Islet of Langerhans (tissue), 1 donor: ENCODE results near the gene LRRC1.

ENCODE experiments used
- FAIRE-seq: peaks from one replicate; lab custom pipeline; 2011; peaks lifted over from hg19 to GRCh38; lab: Jason Lieb, UNC

The LRRC1 gene

GRCh38 chr6:53847796-53848314 is 53.0 kb downstream of the LRRC1 start:
- FAIRE-seq = no peak

DNA sequence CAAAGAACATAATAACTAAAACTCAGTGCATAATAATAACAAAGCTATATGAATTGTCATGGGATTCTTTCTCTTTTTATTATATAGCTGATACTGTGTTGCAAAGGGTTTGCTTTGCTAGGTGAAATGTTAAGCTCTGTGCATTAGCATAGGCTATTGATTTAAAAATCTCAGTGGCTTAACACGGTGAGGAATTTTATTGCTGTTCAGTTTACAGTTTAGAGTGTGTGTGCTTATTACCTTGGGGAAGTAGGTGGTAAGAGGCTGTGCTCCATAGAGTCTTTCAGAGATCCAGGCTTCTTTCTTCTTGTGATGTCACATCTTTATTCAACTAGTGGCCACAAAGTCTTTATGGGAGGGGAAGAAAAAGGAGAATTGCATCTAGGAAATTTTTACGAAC is 55.7 kb downstream of the LRRC1 start:
- FAIRE-seq = no peak

- peak; percentile 55 for FAIRE-seq
Observed at GRCh38 chr6:53851561-53851960, 56.8 kb downstream of the LRRC1 start.

DNA sequence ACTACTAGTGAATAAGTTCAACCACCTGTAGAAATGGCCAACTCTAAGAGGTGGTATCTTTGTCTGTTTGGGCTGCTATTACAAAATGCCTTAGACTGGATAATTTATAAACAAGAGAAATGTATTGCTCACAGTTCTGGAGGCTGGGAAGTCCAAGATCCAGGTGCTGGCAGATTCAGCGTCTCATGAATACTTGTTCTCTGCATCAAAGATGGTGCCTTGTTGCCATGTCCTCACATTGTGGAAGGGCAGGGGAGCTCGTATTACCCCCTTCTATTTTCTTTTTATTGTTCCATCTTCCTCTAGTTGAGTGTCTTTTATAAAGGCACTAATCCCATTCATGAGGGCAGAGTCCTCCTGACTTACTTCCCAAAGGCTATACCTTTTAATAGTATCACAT is 58.0 kb downstream of the LRRC1 start:
- no peak for FAIRE-seq

DNA sequence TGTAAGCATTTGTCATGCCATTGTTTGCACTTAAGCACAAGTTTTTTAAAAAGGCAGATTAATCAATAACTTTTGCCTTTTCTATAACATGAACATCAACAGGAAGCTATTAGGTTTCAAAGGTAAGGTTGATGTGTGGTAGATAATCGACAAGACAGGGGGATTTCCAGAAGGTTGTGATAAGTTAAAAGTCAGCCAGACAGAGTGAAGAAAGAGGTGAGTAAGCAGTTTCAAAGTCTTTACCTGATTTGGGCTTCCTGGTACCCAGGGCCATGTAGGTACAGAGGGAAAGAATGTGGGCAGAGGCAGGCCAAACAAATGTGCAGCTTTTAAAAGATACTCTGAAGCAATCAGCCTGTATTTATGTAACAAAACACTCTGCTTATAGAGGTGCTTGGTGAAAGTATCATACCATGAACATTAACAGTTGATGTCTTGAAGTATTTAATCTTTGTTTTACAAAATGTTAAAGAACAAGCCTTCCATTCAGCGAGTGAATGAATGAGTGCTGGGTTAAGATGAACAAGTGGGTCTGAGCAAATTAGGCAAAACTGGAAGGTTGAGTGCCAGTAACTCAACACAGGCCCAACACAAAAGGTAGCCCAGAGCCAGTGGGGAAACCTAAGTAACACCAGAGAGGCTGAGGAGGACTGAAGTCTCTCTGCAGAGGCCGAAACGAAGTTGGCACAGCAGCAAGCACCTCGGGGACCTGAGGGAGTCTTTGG is 60.2 kb downstream of the LRRC1 start:
- no peak for FAIRE-seq

GRCh38 chr6:53855940-53856339 is 61.1 kb downstream of the LRRC1 start:
- no peak for FAIRE-seq

DNA sequence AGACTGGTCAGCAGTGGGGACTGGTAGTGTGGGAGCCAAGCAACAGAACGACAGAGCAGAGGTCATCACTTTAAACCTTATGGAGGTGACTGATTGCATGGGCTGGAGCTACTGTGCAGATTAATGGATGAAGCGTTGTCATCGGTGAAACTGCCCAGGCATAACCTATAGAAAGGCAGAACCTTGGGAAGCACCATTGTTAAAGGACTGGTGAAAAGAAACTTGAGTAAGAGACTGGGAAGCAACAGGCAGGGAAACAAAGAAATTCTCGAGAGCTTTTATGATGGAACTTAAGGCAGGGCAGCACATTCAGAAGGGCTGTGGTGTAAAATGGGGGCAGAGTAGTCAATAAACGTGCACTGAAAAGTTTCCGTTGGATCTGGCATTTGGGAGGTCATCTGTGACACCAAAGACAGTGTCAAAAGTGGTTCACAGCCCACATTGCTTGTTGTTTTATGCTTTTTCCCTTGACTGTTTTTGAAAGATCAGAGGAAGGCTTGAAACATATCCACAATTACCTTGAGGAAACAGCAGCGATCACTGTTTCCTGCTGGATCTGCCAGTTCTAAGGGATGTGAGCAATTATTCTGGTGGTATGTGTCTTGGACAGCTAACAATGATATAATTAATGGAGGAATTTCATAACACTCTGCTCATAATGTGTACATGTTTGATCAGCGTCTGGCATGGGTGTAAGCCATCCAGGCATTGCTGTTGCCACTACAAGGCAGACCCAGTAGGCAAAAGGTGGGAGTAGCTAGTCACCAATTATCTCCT is 62.7 kb downstream of the LRRC1 start:
- no peak for FAIRE-seq

GRCh38 chr6:53858196-53858595 is 63.4 kb downstream of the LRRC1 start:
- no peak for FAIRE-seq

- FAIRE-seq = no peak
Observed at GRCh38 chr6:53858913-53859312, 64.1 kb downstream of the LRRC1 start.

DNA sequence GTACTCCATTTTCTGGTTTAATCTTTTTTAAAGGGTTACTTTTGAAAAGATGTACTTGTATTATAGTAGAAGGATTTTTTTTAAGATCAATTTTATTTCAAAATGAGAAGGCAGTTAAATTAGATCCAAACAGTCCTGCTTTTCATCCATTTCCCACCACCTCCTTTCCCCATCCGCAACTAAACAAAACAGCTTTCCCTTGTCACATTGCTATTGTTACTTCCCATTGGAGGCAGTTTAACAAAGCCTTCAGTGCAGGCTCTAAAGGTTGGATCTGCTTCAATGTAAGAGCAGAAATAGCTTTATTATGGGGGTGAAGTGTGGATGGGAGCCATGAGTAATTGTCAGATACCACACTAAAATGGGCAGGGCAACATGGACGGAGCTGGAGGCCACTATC is 65.7 kb downstream of the LRRC1 start:
- no peak for FAIRE-seq

- FAIRE-seq = no peak
Observed at GRCh38 chr6:53861518-53861917, 66.7 kb downstream of the LRRC1 start.

DNA sequence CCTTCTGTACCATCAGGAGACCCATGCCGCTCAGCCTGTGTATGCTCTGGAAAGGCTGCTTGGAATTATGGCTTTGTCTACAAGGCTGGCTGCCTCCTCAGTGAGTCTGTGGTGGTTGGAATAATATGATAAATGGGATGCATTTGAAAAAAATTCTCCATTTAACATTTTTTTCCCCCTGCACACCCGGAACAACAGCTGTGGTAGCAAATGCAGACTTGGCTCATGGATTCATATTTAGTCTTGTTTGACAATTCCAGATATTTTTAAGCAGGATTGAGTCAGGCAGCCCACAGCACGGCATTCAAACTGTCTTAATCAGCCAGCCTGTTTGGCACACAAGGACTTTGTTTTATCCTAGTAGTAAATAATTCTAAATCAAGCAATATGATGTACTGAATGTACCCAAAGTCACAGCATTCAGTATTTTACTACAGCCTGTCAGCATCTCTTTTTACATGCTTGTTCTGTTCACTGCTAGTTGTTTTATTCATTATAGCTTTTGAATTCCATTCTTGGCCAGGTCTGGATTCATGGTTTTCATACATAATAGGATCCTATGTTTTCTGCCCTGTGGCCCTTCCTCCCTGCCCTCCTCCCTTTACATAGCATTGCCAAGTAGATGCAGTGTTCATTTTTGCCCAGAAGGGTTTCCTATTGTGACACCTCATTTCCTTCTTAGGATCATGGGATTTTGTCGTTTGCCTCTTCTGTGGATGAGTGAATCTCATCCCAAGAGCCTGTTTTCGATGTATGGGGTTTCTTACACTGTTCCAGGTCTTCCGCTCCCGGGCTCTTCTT is 68.1 kb downstream of the LRRC1 start:
- no peak for FAIRE-seq

DNA sequence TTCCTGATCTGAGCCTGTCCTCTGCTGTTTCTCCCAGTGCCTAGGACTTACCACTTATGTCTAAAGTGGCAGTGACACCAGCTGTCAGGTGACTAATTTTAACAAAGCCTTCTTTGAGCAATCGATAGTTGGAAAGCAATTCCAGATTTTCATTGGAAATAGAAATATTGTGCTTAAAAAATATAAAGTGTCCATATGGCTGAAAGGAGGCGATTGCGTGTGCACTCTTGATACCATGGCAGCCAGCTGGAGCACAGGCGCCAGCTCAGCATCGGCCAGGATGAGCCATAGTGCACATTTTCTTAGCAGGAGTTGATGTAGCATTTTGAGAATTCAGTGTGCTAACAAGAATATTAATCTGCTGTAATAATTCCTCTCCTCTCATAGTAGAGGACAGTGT is 70.0 kb downstream of the LRRC1 start:
- FAIRE-seq = no peak

DNA sequence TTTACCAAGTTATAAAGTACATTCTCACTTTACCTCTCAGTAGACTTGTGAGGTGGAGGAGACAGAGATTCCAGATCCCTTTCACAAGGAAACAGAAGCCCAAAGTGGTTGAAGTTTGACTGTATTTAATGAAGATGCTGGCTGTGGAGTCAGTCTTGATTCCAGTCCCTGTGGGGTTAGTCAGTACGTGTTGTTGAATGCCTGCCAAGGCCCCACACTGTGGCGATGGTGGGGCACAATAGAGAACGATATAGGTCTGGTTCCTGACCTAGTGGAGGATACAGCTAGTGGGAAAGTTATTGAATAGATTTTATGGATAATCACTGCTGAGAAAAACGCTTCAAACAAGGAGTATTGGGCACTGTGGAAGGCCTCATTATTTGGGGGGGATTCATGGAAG is 71.4 kb downstream of the LRRC1 start:
- no peak for FAIRE-seq

- FAIRE-seq = no peak
Observed at GRCh38 chr6:53868626-53869025, 73.8 kb downstream of the LRRC1 start.

DNA sequence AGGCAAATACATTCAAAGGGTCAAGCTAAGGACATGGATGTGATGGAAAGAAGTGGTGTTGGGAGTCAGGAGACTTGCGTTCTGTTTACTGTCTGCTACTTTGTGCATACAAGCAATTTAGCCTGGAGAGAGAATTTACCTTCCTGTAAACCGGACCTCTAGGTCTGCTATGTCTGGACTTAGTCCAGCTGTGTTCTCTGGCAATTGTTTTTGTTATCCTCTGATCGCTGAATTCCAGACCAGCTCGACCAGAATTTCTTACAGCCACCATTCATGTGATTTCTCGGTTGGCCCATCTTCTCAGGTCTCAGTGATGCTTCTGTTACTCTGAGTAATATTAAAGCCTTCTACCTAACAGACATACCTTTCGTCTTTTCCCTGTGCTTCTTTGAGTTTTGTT is 75.2 kb downstream of the LRRC1 start:
- no peak for FAIRE-seq

DNA sequence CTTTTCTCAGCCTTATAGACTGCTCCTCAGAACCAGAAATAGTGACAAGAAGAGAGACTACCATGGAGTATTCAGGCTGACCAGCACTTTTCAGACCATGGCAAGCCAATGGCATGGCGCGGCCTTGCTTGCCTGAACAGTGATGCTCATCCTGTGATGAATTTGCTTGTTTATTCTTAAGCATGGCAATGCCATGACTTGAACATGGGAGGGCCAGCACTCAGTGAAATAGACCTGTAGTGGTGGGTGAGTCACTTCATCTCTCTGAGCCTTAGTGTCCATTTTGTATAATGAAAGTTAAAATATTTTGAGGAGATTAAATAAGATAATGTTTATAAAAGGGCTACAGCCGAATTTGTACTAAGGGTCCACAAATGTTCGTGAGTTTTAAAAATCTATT is 79.1 kb downstream of the LRRC1 start:
- no peak for FAIRE-seq

- no peak for FAIRE-seq
Observed at GRCh38 chr6:53874964-53875363, 80.2 kb downstream of the LRRC1 start.

DNA sequence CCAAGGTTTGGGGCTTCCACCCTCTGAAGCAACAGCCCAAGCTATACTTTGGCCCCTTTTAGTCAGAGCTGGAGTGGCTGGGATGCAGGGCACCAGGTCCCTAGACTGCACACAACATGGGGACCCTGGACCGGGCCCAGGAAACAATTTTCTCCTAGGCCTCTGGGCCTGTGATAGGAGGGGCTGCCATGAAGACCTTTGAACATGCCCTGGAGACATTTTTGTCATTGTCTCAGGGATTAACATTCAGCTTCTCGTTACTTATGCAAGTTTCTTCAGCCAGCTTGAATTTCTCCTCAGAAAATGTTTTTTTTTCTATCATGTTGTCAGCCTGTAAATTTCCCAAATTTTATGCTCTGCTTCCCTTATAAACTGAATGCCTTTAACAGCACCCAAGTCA is 82.3 kb downstream of the LRRC1 start:
- no peak for FAIRE-seq

GRCh38 chr6:53878808-53879207 is 84.0 kb downstream of the LRRC1 start:
- peak; percentile 55 for FAIRE-seq

GRCh38 chr6:53879608-53880007 is 84.8 kb downstream of the LRRC1 start:
- FAIRE-seq = peak; percentile 75

DNA sequence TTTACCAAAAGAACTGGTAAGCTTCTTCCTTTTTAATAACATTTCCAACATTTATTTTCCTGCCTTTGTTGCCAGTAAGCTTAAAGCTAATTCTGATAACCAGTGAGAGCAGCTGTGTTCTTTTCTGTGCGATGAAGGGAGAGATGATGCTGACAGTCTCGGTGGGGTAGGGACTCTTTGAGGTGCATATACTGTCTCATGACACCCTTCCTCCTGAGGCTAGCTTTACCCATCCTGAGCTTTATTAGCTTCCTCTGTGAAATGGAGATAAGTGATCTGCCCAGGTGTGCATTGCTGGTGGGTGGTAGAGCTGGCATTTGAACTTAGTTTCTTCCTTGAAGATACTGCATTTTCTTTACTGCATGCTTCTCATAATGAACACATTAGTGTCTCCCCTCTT is 92.5 kb downstream of the LRRC1 start:
- FAIRE-seq = no peak

DNA sequence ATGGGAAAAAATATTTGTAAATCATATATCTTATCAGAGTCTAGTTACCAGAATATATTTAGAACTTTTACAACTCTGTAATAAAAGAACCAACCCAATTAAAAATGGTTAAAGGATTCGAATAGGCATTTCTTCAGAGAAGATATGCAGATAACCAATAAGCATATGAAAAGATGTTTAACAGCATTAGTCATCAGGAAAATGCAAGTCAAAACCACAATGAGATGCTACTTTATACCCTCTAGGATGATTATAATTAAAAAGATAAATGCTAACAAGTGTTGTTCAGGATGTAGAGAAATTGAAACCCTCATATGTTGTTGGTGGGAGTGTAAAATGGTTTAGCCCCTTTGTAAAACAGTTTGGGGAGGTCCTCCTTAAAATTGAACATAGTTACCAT is 94.1 kb downstream of the LRRC1 start:
- FAIRE-seq = no peak
